ENCODE results near the gene TP53BP2. TPM values are rescaled to one million over a fixed set of nuclear protein-coding genes. Genes with fewer than 3 reads are reported as not detected.
"Not testable (repeated sequence)": the region's sequence is repeated elsewhere in the genome, so short reads cannot be mapped to it uniquely, and the experiment has no call there.

The TP53BP2 gene
- total RNA-seq, 2 donors from 2014 or later, result 27.4 to 34.3 TPM

DNA sequence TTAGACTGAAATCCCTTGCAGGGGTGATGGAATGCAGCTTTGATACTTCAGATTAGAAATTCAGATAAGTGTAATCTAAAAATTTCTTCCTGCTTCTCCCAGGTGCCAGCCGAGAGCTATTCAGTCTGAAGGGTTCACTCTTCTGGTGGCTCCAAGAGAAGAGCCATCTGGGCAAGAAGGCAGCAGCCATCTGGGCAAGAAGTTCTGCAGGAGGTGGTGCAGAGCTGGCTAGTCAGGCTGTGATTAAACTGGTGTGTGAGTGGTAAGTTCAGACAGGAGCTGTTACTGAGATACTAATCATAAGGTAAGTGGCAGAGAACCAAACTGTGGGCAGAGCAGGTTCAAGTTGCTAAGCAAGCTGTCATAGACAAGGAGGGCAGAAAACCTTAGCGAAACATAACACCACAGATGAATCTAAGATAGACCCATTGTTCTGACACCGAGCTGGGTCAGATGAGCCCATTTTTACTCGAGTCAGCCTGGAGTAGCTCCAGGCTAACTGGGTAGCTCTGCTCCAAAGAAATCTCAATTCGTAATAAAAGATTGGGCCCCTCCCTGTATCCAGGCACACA is 14.4 kb upstream of the TP53BP2 start:
- DNase-seq, result no peak
- no peak for ATAC-seq
- intact Hi-C loops (cut with DNase I, micrococcal nuclease), result no loop called here

DNA sequence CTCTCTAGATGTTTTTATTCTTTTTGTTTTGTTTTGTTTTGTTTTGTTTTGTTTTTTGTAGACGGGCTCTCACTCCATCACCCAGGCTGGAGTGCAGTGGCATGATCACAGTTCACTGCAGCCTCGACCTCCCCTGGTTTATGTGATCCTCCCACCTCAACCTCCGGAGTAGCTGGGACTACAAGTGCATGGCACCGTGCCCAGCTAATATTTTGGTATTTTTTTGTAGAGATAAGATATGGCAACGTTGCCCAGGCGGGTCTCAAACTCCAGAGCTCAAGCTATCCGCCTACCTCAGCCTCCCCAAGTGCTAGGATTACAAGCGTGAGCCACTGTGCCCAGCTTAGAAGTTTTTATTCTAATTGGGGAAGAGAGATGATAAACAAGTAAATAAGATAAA is 13.3 kb upstream of the TP53BP2 start:
- intact Hi-C loops (cut with DNase I, micrococcal nuclease), result no loop called here
- ATAC-seq (no peak), DNase-seq (no peak)

DNA sequence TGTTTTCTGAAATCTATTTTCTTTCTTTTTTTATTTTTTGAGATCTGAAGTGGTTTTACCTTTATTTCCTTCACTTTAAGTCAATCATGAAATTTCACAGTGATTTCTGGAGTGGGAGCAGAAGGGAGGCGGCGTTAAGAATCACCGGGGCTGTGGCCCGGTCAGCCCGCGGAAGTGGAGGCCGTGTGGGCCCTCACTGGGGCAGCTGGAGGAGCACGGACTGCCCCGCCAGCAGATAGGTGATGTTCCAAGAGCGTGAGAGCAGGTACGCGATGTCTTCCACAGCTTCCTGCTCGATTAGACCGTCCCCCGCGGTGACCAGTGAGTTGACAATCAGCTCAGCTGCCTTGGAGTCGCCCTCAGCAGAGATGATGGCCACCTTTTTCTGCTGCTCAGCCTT is 10.6 kb upstream of the TP53BP2 start:
- ATAC-seq (no peak), DNase-seq (no peak)
- intact Hi-C loops (cut with DNase I, micrococcal nuclease), result no loop called here

DNA sequence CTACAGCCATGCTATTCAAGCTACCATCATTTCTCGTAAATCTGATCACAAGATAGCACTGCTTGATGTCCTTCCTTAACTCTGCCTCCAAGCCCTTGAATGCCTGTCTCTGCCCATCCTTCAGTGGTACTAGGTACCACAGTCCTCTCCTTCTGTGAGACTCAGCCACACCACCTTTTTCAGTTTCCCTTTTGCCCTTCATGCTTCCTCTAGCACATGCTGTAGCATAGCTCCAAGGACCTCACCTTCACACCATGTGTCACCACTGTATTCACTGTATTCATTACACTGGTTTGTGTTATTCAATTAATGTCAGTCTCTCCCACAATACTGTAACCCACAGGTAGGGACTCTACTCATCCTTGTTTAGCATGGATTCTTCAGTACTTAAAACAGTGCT is 8.0 kb upstream of the TP53BP2 start:
- no peak for ATAC-seq
- intact Hi-C loops (cut with DNase I, micrococcal nuclease), result no loop called here

DNA sequence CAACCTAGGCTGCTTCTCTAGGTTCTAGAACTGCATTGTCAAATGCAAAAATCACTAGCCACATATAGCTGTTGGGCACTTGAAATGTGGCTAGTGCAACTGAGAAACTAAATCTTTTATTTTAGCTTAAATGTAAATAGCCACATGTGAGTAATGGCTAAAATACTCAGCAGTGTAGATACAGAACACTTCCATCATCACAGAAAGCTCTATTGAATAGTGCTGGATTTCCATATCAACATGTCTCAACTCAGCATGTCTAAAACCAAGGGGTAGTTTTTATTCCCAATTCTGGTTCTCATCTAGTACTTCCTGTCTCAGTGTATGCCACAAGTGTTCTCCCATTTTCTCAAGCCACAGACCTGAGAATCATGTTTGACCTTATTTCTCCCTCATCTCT is 7.5 kb upstream of the TP53BP2 start:
- intact Hi-C loops (cut with DNase I, micrococcal nuclease), result no loop called here
- no peak for ATAC-seq
- DNase-seq, result no peak

More for the DNA sequence above, 8.0 kb upstream of the TP53BP2 start:
- DNase-seq, result no peak

DNA sequence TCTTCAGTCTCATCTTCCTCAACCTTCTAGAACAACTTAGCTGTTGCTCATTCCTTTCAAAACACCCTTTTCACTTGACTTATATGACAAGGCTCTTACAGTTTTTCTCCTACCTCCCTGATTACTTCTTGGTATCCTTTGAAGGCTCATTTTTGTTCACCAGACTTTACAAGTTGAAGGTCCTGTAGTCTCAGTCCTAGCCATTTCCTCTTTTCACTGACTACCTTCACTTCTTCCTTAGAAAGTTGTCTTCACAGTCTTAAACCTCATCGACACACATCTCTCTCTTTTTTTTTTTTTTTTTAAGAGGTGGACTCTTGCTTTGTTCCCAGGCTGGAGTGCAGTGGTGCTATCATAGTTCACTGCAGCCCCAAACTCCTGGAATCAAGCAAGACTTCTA is 6.6 kb upstream of the TP53BP2 start:
- intact Hi-C loops (cut with DNase I, micrococcal nuclease), result no loop called here
- no peak for ATAC-seq

DNA sequence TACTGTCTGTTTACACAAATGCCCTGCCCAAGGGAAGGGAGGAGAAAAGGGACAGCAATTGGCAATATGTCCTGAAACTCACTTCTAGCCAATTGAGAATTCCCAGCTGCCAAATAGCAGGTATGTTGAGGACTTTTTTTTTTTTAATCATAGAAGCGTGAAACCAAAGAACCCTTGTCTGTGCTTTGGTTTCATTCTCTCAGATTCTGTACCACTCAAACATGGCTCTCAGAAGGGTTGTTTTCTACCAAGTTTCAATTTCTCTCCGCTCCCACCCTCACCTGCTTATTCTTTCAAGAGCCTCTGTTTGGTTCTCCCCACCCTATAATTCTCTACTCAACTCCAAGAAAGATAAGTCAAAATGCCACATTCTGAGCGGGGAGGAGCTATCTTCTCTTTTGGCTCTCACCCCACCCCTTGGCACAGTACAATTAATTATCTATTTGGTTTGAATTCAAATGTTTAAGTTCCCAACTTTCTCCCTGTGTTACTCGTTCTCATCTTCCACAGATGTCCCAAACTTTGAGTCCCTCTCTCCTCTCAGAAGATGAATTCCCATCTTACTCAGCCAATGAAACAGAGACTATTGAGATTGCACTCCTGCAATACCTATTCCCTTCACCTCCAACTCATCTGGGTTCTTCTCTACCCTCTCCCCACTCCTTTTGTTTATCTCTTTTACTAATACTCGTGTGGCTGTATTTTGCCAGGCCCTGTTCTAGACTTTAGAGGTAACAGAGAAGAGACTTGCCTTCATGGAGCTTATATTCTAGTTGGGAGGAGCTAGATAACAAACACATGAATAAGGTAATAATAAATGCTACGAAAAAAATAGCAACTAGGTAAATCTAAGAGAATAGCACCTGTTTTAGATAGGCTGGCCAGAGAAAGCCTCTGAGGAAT is 3.9 kb upstream of the TP53BP2 start:
- DNase-seq, result no peak
- intact Hi-C loops (cut with DNase I, micrococcal nuclease), result no loop called here
- ATAC-seq, result no peak

More for the DNA sequence above, 6.6 kb upstream of the TP53BP2 start:
- no peak for DNase-seq

DNA sequence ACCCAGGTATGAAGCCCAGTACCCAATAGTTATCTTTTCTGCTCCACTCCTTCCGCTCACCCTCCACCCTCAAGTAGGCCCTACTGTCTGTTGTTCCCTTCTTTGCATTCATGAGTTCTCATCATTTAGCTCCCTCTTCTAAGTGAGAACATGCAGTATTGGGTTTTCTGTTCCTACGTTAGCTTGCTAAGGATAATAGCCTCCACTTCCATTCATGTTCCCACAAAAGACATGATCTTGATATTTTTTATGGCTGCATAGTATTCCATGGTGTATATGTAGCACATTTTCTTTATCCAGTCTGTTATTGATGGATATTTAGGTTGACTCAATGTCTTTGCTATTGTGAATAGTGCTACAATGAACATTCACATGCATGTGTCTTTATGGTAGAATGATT is 2.8 kb upstream of the TP53BP2 start:
- DNase-seq, result no peak
- intact Hi-C loops (cut with DNase I, micrococcal nuclease), result no loop called here
- ATAC-seq, result no peak

DNA sequence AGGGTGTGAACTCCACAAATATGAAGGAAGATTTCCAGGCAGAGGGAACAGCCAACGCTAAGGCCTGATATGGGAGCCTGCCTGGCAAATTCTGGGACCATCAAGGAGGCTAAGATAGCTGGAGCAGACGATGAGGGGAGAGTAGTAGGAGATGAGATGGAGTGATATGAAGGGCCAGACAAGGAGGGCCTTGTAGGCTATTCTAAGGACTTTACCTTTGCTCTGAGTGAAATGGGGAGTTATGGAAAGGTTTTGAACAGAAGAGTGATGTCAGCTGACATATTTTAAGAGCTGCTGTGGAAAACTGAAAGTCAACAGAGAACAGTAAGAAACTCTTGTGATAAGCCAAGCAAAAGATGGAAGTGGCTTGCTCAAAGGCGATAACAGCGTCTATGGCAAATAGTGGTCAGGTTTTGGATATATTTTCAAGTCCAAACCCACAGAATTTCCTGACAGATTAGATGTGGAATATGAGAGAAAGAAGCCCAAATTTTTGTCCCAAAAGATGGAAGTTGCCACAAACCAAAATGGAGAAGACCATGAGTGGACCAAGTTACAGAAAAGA is 2.1 kb upstream of the TP53BP2 start:
- ATAC-seq, result no peak
- no peak for DNase-seq
- intact Hi-C loops (cut with DNase I, micrococcal nuclease), result no loop called here

DNA sequence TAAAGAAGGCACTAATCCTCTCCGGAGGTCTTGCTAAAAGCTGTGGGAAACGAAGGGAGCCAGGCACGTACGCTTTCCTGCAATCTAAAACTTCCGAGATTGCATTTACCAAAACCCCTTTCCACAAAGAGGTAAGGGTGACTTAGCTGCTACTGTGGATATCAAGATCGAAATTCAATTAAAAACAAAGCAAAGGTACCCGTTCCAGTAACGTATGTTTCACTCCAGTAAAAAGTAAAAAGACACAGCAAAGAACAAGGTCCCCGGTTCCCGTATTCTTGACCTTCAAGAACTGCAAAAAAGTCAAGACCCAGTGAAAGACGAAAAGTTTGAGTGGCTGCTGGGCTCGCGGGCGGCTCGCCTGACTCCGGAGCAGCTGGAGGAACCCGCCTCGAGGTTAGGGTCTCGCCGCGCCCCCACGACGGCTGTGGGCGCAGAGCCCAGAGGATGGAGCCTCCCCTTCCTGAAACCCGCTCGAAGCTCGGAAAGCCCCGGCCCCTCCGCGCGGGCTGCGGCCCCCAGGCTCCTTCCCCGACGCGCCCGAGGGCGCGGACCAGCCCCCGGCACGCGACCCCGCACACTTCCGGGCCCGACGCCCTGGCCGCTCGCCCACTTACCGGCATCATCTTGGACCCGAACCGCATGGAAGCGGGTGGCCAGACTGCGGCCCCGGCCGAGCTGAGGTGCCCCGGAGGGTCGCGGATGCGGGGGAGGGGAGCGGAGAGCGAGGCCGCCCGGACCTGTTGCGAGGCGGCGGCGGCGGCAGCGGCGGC is 524 bp downstream of the TP53BP2 start:
- intact Hi-C loops (cut with DNase I, micrococcal nuclease), result no loop called here
- ATAC-seq (peak; percentile 27), DNase-seq (peak; percentile 49 to 74)

DNA sequence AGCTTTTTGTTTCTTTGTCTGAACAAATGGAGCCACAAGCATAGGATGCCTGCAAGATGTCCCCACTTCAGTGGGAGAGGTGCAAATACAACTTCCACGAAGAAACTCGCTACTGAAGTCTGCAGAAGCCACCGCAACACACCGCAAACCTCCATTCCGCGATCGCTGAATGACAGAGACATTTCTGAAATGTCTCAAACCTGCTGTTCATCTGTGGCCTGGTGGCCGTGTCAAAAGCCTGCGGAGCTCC is 1.0 kb downstream of the TP53BP2 start:
- ATAC-seq, result no peak
- peak in 1 of 2 donors; percentile 37 for DNase-seq
- intact Hi-C loops (cut with DNase I, micrococcal nuclease), result no loop called here

DNA sequence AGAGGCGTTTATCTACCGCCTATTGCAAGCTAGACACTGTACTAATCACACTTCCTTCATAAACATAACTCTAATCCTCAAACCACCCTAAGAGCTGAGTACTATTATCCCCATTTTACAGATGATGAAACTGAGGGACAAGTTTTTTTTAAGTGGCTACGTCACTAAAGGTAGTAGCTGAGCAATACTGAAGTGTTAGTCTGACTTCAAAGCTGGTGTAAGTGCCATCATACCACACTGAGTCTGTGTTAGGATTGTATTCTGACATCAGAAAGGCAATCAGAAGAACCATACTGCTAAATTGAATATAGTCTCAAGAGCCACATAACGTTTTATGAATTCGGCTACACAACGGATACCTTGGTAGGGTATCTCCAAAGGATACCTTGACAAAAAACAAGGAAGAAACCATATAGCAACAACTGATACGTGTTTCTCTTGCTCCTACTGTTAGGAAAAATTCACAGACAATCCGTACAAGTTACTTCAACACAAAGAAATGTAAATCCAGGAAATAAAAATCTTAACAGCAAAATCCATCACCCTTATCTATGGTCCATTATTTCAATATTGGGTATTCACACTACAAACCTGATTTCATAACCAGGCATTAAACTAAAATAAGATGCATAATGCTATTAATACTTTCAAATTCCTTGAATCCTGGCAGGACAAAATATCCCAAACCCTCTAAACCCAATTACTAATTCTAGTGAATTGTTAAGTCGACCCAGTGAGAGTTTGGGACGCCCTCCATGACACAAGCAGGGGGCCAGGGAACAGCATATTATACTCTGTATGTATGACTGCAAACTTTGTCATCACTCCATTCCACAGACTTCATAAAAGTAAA is 1.6 kb downstream of the TP53BP2 start:
- no peak for DNase-seq
- no peak for ATAC-seq
- intact Hi-C loops (cut with DNase I, micrococcal nuclease), result no loop called here

DNA sequence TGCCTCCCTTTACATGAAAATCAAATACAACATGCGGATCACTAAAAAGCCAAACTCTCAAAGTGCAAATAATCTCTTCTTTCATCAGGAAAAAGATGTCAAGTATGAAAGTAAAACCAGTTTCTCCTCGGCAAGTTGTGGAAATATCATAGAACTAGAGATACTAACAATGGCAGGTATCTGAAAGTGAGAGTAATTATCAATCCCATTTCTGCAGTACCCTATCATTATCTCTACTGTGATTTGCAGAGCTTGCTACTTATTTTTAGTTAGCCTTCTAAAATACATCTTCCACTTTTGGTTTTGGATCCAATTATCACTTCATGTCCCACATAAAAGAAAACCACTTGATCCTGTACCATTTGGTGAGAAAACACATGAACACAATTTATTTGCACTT is 3.0 kb downstream of the TP53BP2 start:
- intact Hi-C loops (cut with DNase I, micrococcal nuclease), result no loop called here
- no peak for ATAC-seq
- DNase-seq, result no peak

DNA sequence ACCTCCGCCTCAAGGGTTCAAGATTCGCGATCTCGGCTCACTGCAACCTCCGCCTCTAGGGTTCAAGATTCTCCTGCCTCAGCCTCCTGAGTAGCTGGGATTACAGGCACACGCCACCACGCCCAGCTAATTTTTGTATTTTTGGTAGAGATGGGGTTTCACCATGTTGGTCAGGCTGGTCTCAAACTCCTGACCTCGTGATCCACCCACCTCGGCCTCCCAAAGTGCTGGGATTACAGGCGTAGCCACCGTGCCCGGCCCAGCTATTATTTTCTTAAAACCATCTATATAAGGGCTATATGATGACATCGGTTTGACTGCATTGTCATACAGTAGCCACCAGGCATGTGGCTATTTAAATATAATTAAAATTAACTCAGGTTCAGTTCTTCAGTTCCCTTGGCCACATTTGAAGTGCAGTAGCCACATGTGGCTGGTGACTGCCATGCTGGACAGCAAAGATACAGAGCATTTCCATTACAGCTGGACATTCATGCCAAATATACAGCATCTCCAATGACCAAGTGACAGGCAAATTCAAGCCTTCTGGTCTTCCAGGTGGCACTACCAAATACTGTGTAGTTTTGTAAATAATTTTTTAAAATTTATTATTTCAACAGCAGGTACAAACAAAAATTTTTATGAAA is 3.6 kb downstream of the TP53BP2 start:
- DNase-seq; intact Hi-C loops (cut with DNase I, micrococcal nuclease): not testable (repeated sequence)

DNA sequence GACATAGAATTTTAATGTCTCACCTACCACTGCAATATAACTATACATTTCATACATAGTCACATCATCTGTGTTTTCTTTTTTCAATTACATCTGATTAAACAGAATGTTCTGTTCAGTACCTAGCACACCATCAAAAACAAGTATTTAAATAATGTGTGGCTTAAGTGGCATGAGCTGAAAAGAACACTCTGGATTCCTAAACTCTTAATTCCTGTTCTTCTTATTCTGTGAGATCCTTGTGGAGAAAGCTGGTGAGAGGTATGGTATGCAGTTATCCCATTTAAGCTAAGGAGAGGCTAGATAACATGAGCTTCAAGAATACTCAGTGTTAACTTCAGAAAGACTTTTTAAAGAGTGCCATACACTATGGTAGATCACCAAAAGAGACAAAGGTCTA is 5.5 kb downstream of the TP53BP2 start:
- intact Hi-C loops (cut with DNase I, micrococcal nuclease), result no loop called here
- no peak for DNase-seq
- ATAC-seq, result no peak

More for the DNA sequence above, 3.6 kb downstream of the TP53BP2 start:
- not testable (repeated sequence) for ATAC-seq

DNA sequence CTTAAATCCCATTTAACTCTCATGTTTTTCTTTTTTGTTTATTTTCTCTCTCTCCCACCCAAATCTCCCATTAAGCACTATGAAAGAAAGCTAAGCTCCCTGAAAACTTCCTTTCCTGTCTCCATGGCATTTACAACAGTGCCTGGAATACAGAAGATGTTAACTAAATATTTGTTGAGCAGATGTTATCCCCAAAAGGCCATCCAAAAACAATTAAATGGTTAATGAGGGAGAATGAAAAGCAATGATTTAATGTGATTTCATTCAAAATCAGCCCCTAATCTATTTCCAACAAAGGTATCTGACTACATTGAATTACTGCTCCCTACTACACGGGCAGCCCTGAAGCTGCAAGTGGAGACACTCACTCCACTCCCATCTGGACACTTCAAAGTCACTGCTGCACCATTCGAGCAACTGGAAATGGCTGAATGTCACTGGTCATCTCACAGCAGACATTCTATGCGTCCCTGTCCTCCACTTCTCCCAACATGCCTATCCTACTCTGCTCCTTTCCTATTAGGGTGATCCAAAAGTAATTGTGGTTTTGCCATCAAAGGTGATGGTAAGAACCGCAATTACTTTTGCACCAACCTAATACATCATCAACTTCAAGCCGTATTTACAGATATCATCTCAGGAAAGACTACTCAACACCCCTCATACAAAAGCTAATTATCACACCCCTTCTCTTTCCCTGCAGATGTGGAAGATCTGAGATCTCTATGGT is 7.5 kb downstream of the TP53BP2 start:
- intact Hi-C loops (cut with DNase I, micrococcal nuclease), result no loop called here
- DNase-seq (no peak), ATAC-seq (no peak)

DNA sequence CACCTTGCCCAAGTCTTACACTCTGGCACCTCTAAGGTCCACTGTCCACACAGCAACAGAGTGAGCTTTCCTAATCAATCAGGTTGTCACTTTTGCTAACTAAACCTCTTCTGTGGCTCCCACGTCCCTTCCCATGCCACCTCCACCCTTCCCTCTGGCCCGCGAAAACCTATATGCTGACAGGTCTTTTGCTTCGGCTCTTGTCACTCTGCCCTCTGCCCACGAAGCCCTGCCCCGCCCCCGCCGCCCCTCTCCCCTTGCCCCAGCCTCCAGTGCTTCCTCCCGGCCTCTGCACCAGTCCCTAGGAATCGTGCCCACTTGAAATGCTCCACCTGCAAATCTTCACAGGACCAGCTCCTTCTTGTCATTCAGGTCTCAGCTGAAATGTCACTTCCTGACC is 8.1 kb downstream of the TP53BP2 start:
- intact Hi-C loops (cut with DNase I, micrococcal nuclease), result no loop called here
- ATAC-seq (no peak), DNase-seq (no peak)

DNA sequence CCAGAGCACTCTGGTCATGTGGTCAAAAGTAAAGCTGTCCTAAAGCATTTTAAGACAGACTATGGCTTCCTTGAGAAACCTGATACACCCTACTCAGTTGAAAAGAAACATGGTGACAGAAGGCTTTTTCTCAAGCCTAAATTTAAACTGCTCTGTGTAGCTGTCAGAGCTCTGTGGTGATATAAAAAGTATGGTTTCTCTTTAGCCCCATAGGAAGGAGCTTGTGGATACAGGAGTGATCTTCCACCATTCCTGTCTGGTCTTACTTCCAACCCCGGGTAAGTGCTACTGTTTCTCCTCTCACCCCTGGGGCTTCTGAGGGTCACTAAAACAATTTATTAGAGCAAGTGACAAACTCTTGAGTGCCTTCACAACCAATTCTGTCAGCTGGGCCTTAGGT is 8.5 kb downstream of the TP53BP2 start:
- no peak for DNase-seq
- intact Hi-C loops (cut with DNase I, micrococcal nuclease), result no loop called here
- no peak for ATAC-seq

Measured in left colon (tissue), 2 donors.